ENCODE results near the gene CLMN. TPM values are rescaled to one million over a fixed set of nuclear protein-coding genes. Genes with fewer than 3 reads are reported as not detected.

Gene CLMN
- total and polyA plus RNA-seq, 2 experiments from 2014 or later: 0.11 to 0.53 TPM

GRCh38 chr14:95157048-95157326 lies 162.7 kb downstream of the CLMN start:
- peak overlapping the region; percentile 90 for H3K27ac ChIP-seq
- no peaks in the 10 kb centered on the region for H3K9me2 ChIP-seq (ENCODE audit: insufficient read depth)
- no peaks in the 10 kb centered on the region for H3K36me3 ChIP-seq (ENCODE audit: low read depth)
- H3K79me2 ChIP-seq (ENCODE audit: insufficient read depth): peaks cover 60% of the 10 kb centered on the region
- H3F3A ChIP-seq (ENCODE audit: insufficient read depth): no peaks in the 10 kb centered on the region
- no peaks in the 10 kb centered on the region for H3K9me3 ChIP-seq (ENCODE audit: low read depth)
- peak overlapping the region; percentile 80 for H3K4me3 ChIP-seq
- H2AFZ ChIP-seq: peak overlapping the region; percentile 95
- 0 to 3% methylated on average over 14 to 26 of the region's 50 CpGs for WGBS, 2 experiments (ENCODE audit: low coverage in 1 of 2, low lambda C conversion rate in 2 of 2, missing lambda C conversion rate in 2 of 2)
- peaks cover 21% of the 10 kb centered on the region for H3K4me1 ChIP-seq (ENCODE audit: insufficient read depth)
- H3K9ac ChIP-seq: peak overlapping the region; percentile 97
- TF ChIP-seq EZH2phosphoT487 (IDR thresholded peaks at IDR 0.05; ENCODE audit: insufficient read depth, low read depth): no peak
- no peak for TF ChIP-seq EZH2 (IDR thresholded peaks at IDR 0.05; ENCODE audit: insufficient read depth, poor library complexity, severe bottlenecking)
- H4K20me1 ChIP-seq (ENCODE audit: insufficient read depth): peaks cover 9% of the 10 kb centered on the region; the same call in 1 of the 2 replicates
- no peaks in the 10 kb centered on the region for H3K27me3 ChIP-seq (replicated peaks; ENCODE audit: insufficient read depth)
- in situ Hi-C loops (cut with MboI): no loop called here
- H3K4me2 ChIP-seq (ENCODE audit: unreplicated experiment): peak overlapping the region; percentile 92
- DNase-seq: no peak

GRCh38 chr14:95156161-95157047 lies 163.3 kb downstream of the CLMN start:
- Histone ChIP-seq H3F3A (ENCODE audit: insufficient read depth) (no peaks in the 10 kb centered on the region), H3K4me1 (ENCODE audit: insufficient read depth) (peaks cover 21% of the 10 kb centered on the region), H3K9ac (peak overlapping the region; percentile 97), H3K9me2 (ENCODE audit: insufficient read depth) (no peaks in the 10 kb centered on the region), H2AFZ (peak overlapping the region; percentile 69), H4K20me1 (ENCODE audit: insufficient read depth) (peaks cover 15% of the 10 kb centered on the region), H3K27ac (peak overlapping the region; percentile 90), H3K27me3 (replicated peaks; ENCODE audit: insufficient read depth) (no peaks in the 10 kb centered on the region), H3K4me2 (ENCODE audit: unreplicated experiment) (peak overlapping the region; percentile 92), H3K9me3 (ENCODE audit: low read depth) (no peaks in the 10 kb centered on the region), H3K79me2 (ENCODE audit: insufficient read depth) (peaks cover 65% of the 10 kb centered on the region), H3K4me3 (peak overlapping the region; percentile 80), H3K36me3 (ENCODE audit: low read depth) (no peaks in the 10 kb centered on the region)
- TF ChIP-seq EZH2phosphoT487 (IDR thresholded peaks at IDR 0.05; ENCODE audit: insufficient read depth, low read depth) (no peak), EZH2 (IDR thresholded peaks at IDR 0.05; ENCODE audit: insufficient read depth, poor library complexity, severe bottlenecking) (no peak)
- in situ Hi-C loops (cut with MboI): no loop called here
- 5 to 7% methylated on average over 35 to 48 of the region's 48 CpGs for WGBS, 2 experiments (ENCODE audit: low coverage in 1 of 2, low lambda C conversion rate in 2 of 2, missing lambda C conversion rate in 2 of 2)
- DNase-seq: peak; percentile 77

- H2AFZ ChIP-seq: no peak overlapping the region
- WGBS, 2 experiments (ENCODE audit: low coverage in 1 of 2, low lambda C conversion rate in 2 of 2, missing lambda C conversion rate in 2 of 2): 87 to 90% methylated on average over 12 of the region's 12 CpGs
- TF ChIP-seq EZH2 (IDR thresholded peaks at IDR 0.05; ENCODE audit: insufficient read depth, poor library complexity, severe bottlenecking) (no peak), EZH2phosphoT487 (IDR thresholded peaks at IDR 0.05; ENCODE audit: insufficient read depth, low read depth) (no peak)
- H3K9me2 ChIP-seq (ENCODE audit: insufficient read depth): no peaks in the 10 kb centered on the region
- peaks cover 21% of the 10 kb centered on the region for H3K4me1 ChIP-seq (ENCODE audit: insufficient read depth)
- H3K9ac ChIP-seq: no peak overlapping the region
- no peaks in the 10 kb centered on the region for H3K36me3 ChIP-seq (ENCODE audit: low read depth)
- H3K27me3 ChIP-seq (replicated peaks; ENCODE audit: insufficient read depth): no peaks in the 10 kb centered on the region
- no peaks in the 10 kb centered on the region for H3F3A ChIP-seq (ENCODE audit: insufficient read depth)
- H3K4me3 ChIP-seq: peak overlapping the region; percentile 80
- in situ Hi-C loops (cut with MboI): no loop called here
- H3K9me3 ChIP-seq (ENCODE audit: low read depth): no peaks in the 10 kb centered on the region
- H4K20me1 ChIP-seq (ENCODE audit: insufficient read depth): peaks cover 25% of the 10 kb centered on the region
- H3K79me2 ChIP-seq (ENCODE audit: insufficient read depth): peaks cover 79% of the 10 kb centered on the region
- H3K27ac ChIP-seq: no peak overlapping the region
- DNase-seq: no peak
- H3K4me2 ChIP-seq (ENCODE audit: unreplicated experiment): peak overlapping the region; percentile 92
These were observed 164.7 kb downstream of the CLMN start for GRCh38 chr14:95155045-95155444.

GRCh38 chr14:95153866-95154265 lies 165.8 kb downstream of the CLMN start:
- peaks cover 25% of the 10 kb centered on the region for H4K20me1 ChIP-seq (ENCODE audit: insufficient read depth)
- TF ChIP-seq EZH2phosphoT487 (IDR thresholded peaks at IDR 0.05; ENCODE audit: insufficient read depth, low read depth) (no peak), EZH2 (IDR thresholded peaks at IDR 0.05; ENCODE audit: insufficient read depth, poor library complexity, severe bottlenecking) (no peak)
- WGBS, 2 experiments (ENCODE audit: low coverage in 1 of 2, low lambda C conversion rate in 2 of 2, missing lambda C conversion rate in 2 of 2): 58 to 65% methylated on average over 4 of the region's 4 CpGs

More at GRCh38 chr14:95153866-95154265, 165.8 kb downstream of the CLMN start:
- no peaks in the 10 kb centered on the region for H3K9me2 ChIP-seq (ENCODE audit: insufficient read depth)
- in situ Hi-C loops (cut with MboI): no loop called here
- H3K79me2 ChIP-seq (ENCODE audit: insufficient read depth): peaks cover 89% of the 10 kb centered on the region
- no peaks in the 10 kb centered on the region for H3K36me3 ChIP-seq (ENCODE audit: low read depth)
- no peak overlapping the region for H3K4me2 ChIP-seq (ENCODE audit: unreplicated experiment)
- H3F3A ChIP-seq (ENCODE audit: insufficient read depth): no peaks in the 10 kb centered on the region
- no peak overlapping the region for H3K27ac ChIP-seq
- H3K9ac ChIP-seq: no peak overlapping the region
- no peaks in the 10 kb centered on the region for H3K9me3 ChIP-seq (ENCODE audit: low read depth)
- no peak for DNase-seq
- no peak overlapping the region for H3K4me3 ChIP-seq
- H2AFZ ChIP-seq: no peak overlapping the region
- peaks cover 21% of the 10 kb centered on the region for H3K4me1 ChIP-seq (ENCODE audit: insufficient read depth)
- H3K27me3 ChIP-seq (replicated peaks; ENCODE audit: insufficient read depth): no peaks in the 10 kb centered on the region

All from GM23248 (cell line).